Immature natural killer cell (primary cell): ENCODE results near the gene SNX19. TPM values are rescaled to one million over a fixed set of nuclear protein-coding genes. Genes with fewer than 3 reads are reported as not detected.

Source experiments
- DNase-seq, 3 donors: peaks; one replicate each; pipeline ENCODE4 v3.0.0; 2022; ENCODE audit warnings: mixed read lengths in 1 of 3
- H3K27ac Mint-ChIP-seq, 6 donors: one replicate each; pipeline ENCODE4 v1.8.0; 2020; ENCODE audit warnings: mixed read lengths in 6 of 6, mild to moderate bottlenecking in 5 of 6, inconsistent platforms in 4 of 6, moderate library complexity in 3 of 6
- H3K27me3 Mint-ChIP-seq, 3 donors: one replicate each; pipeline ENCODE4 v1.8.0; 2020 to 2021; ENCODE audit warnings: low read depth in 3 of 3, mild to moderate bottlenecking in 3 of 3, mixed read lengths in 3 of 3, moderate library complexity in 3 of 3, inconsistent platforms in 1 of 3
- H3K36me3 Mint-ChIP-seq, 3 donors: one replicate each; pipeline ENCODE4 v1.8.0; 2020; ENCODE audit warnings: mixed read lengths in 3 of 3, inconsistent platforms in 2 of 3, mild to moderate bottlenecking in 2 of 3
- H3K4me1 Mint-ChIP-seq, 2 donors: one replicate each; pipeline ENCODE4 v1.8.0; 2020; ENCODE audit warnings: inconsistent platforms in 2 of 2, mild to moderate bottlenecking in 2 of 2, mixed read lengths in 2 of 2, moderate library complexity in 1 of 2
- H3K4me3 Mint-ChIP-seq, 5 donors: one replicate each; pipeline ENCODE4 v1.8.0; 2020; ENCODE audit warnings: mild to moderate bottlenecking in 5 of 5, mixed read lengths in 5 of 5, inconsistent platforms in 3 of 5, moderate library complexity in 3 of 5
- H3K9me3 Mint-ChIP-seq, 6 donors: one replicate each; pipeline ENCODE4 v1.8.0; 2020; ENCODE audit warnings: mild to moderate bottlenecking in 6 of 6, mixed read lengths in 6 of 6, inconsistent platforms in 4 of 6, moderate library complexity in 3 of 6
- polyA plus RNA-seq, 3 donors: library from polyadenylated mRNA; unstranded; fragments of 300-500 nt; fragmentation: Illumina TruSeq; gene quantifications; one replicate each; pipeline ENCODE4 v1.2.3, GENCODE V29; 2021

The SNX19 gene
- polyA plus RNA-seq, 3 donors from 2014 or later: 9.5 to 29.5 (median 18.0) TPM

DNA sequence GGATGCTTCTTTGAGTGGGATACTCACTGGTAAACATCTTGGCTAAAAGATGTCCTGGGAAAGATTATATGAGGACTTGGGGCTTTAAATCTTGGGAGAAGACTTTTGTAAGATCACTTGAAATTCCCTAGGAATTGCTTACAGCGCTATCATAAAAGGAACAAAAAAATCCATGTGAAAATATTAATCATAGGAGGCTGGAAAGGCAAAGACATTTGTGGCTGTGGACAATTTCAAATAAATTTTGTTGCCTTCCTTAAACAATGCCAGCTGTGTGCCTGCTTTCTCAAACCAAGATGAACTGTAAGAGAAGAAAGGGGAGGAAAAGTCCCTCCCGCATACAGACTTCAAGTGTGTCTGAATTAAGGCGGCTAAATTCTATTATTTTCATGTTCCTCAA lies 75.6 kb downstream of the SNX19 start:
- Mint-ChIP-seq H3K4me1 (no peaks in the 10 kb centered on the region), H3K9me3 (peaks cover 1 to 26% (median 17%) of the 10 kb centered on the region in 6 donors), H3K36me3 (peaks cover 0 to 5% (median 0%) of the 10 kb centered on the region in 3 donors), H3K4me3 (no peak overlapping the region), H3K27me3 (peaks cover 7 to 20% (median 17%) of the 10 kb centered on the region in 3 donors), H3K27ac (no peak overlapping the region)
- no peak for DNase-seq

GRCh38 chr11:130839981-130840666 lies 76.2 kb downstream of the SNX19 start:
- no peak for DNase-seq
- peaks cover 0 to 5% (median 0%) of the 10 kb centered on the region in 3 donors for H3K36me3 Mint-ChIP-seq
- no peak overlapping the region for H3K27ac Mint-ChIP-seq
- peaks cover 7 to 19% (median 18%) of the 10 kb centered on the region in 3 donors for H3K27me3 Mint-ChIP-seq
- no peaks in the 10 kb centered on the region for H3K4me1 Mint-ChIP-seq
- H3K9me3 Mint-ChIP-seq: peaks cover 1 to 26% (median 17%) of the 10 kb centered on the region in 6 donors
- H3K4me3 Mint-ChIP-seq: no peak overlapping the region

GRCh38 chr11:130837194-130837593 lies 79.1 kb downstream of the SNX19 start:
- Mint-ChIP-seq H3K27ac (no peak overlapping the region), H3K4me3 (no peak overlapping the region), H3K4me1 (no peaks in the 10 kb centered on the region), H3K36me3 (peaks cover 0 to 5% (median 0%) of the 10 kb centered on the region in 3 donors), H3K9me3 (peaks cover 1 to 26% (median 16%) of the 10 kb centered on the region in 6 donors), H3K27me3 (peaks cover 7 to 15% (median 14%) of the 10 kb centered on the region in 3 donors)
- no peak for DNase-seq

- Mint-ChIP-seq H3K27me3 (peaks cover 5 to 13% (median 12%) of the 10 kb centered on the region in 3 donors), H3K4me1 (no peaks in the 10 kb centered on the region), H3K9me3 (peaks cover 1 to 26% (median 16%) of the 10 kb centered on the region in 6 donors), H3K36me3 (peaks cover 0 to 5% (median 0%) of the 10 kb centered on the region in 3 donors), H3K4me3 (no peak overlapping the region), H3K27ac (no peak overlapping the region)
- no peak for DNase-seq
Measured at GRCh38 chr11:130834886-130835285, 81.4 kb downstream of the SNX19 start.

DNA sequence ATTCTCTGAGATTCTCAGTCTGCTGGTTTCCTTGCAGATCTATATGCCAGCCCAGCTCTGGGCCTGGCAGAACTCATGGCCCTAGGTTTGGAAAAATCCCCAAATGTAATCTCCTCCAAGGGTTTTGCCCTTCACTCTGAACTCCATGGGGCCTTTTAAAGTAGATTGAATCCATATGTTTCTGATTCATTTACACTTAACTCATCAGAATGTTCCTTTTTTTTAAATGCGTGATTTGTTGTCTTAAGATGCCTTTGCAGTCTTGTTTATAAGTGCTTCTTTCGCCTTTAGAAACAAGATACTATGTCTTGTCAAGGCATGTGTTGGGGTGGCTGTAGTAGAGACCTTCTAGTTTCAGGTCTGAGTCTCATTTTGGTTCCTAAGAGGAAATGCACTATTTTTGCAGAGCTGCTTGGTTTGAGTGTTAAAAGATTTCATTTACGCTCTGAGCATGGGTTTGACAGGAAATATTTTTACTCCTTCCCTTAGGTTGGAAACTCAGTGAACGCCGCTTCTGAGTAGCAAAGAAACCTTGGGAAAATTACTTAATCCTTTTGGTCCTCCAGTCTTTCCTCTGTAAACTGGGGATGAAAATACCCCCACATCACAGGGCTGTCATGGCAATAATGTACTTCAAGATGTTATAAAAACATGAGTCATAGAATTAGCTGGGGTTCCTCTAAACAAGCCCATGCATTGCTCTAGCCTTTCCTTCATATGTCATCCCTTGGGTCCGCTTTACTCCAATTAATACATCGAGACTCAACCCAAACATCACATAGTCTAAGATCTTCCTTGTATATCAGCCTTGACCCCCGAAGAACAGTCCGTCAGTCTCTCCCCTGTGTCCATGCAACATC lies 83.5 kb downstream of the SNX19 start:
- DNase-seq: no peak
- Mint-ChIP-seq H3K4me1 (no peaks in the 10 kb centered on the region), H3K36me3 (peaks cover 0 to 5% (median 0%) of the 10 kb centered on the region in 3 donors), H3K4me3 (no peak overlapping the region), H3K27me3 (peaks cover 0 to 12% (median 6%) of the 10 kb centered on the region in 3 donors), H3K27ac (no peak overlapping the region), H3K9me3 (peaks cover 1 to 15% (median 11%) of the 10 kb centered on the region in 6 donors)

- H3K27me3 Mint-ChIP-seq: peaks cover 0 to 9% (median 5%) of the 10 kb centered on the region in 3 donors
- no peak overlapping the region for H3K4me3 Mint-ChIP-seq
- H3K9me3 Mint-ChIP-seq: peaks cover 1 to 7% (median 5%) of the 10 kb centered on the region in 6 donors
- peaks cover 0 to 1% (median 0%) of the 10 kb centered on the region in 3 donors for H3K36me3 Mint-ChIP-seq
- no peak overlapping the region for H3K27ac Mint-ChIP-seq
- H3K4me1 Mint-ChIP-seq: no peaks in the 10 kb centered on the region
- no peak for DNase-seq
Measured at GRCh38 chr11:130831976-130832375, 84.3 kb downstream of the SNX19 start.

GRCh38 chr11:130831506-130831905 lies 84.8 kb downstream of the SNX19 start:
- Mint-ChIP-seq H3K27me3 (peaks cover 0 to 4% (median 4%) of the 10 kb centered on the region in 3 donors), H3K9me3 (peaks cover 0 to 2% (median under 1%) of the 10 kb centered on the region in 6 donors)

GRCh38 chr11:130830566-130830965 lies 85.7 kb downstream of the SNX19 start:
- Mint-ChIP-seq H3K36me3 (no peaks in the 10 kb centered on the region), H3K27me3 (peaks cover 0 to 3% (median 2%) of the 10 kb centered on the region in 3 donors), H3K4me3 (no peak overlapping the region), H3K4me1 (no peaks in the 10 kb centered on the region), H3K9me3 (no peaks in the 10 kb centered on the region), H3K27ac (no peak overlapping the region)
- DNase-seq: no peak

More at GRCh38 chr11:130831506-130831905, 84.8 kb downstream of the SNX19 start:
- H3K4me1 Mint-ChIP-seq: no peaks in the 10 kb centered on the region
- no peak overlapping the region for H3K4me3 Mint-ChIP-seq
- no peak for DNase-seq
- no peak overlapping the region for H3K27ac Mint-ChIP-seq
- H3K36me3 Mint-ChIP-seq: no peaks in the 10 kb centered on the region

DNA sequence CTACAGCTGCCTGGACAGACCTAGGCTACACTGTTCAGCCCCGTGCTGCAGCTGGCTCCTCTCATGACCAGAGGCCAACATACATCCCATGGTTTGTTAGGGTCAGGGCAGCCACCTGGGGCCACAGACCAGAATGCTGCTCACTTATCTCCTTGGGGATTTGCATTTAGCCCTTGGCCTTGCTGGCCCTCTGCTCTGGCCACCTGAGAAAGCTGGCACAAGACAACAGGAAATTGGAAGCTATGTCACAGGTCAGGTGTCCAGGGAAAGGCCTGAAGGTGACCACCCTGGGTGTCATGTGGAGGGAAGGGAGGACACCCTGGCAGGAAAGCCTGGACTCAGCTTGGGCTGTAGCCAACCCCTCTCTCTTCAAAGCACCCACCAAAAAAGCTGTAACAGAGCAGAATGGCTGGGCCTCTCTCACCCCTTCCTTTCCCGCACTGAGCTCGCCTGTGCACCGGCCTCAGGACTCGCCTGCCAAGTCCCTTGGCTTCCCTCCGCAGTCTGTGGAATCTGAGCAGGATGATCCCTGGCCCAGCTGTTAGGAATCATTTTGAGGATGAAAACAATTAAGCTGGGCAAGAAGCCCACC lies 86.3 kb downstream of the SNX19 start:
- H3K36me3 Mint-ChIP-seq: no peaks in the 10 kb centered on the region
- no peaks in the 10 kb centered on the region for H3K4me1 Mint-ChIP-seq
- DNase-seq: no peak
- no peak overlapping the region for H3K4me3 Mint-ChIP-seq
- H3K27ac Mint-ChIP-seq: no peak overlapping the region
- H3K27me3 Mint-ChIP-seq: peaks cover 2 to 3% (median 3%) of the 10 kb centered on the region in 3 donors
- no peaks in the 10 kb centered on the region for H3K9me3 Mint-ChIP-seq

DNA sequence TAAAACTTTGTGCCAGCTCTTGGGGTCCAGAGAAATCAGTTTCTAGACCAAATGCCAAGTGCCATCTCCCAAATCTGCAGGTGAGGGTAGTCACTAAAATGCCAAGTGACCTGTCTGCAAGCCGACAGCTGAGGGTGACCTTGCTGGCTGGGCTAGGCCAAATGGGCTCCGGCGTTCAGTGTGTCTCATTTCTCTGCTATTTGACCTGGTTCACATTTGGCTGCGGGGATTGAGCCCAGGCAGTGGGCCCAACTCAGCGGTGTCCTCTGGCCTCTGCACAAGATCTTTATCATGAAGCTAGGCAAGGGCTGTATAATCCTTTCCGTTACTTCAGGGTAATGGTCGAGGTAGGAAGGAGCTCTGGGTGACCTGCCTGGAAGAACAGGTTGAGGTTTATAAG lies 87.5 kb downstream of the SNX19 start:
- Mint-ChIP-seq H3K36me3 (no peaks in the 10 kb centered on the region), H3K9me3 (no peaks in the 10 kb centered on the region), H3K4me3 (no peak overlapping the region), H3K27me3 (peaks cover 0 to 3% (median 2%) of the 10 kb centered on the region in 3 donors), H3K4me1 (no peaks in the 10 kb centered on the region), H3K27ac (no peak overlapping the region)
- no peak for DNase-seq

GRCh38 chr11:130827451-130828377 lies 88.6 kb downstream of the SNX19 start:
- no peaks in the 10 kb centered on the region for H3K36me3 Mint-ChIP-seq
- H3K4me3 Mint-ChIP-seq: no peak overlapping the region
- no peak overlapping the region for H3K27ac Mint-ChIP-seq
- peaks cover 0 to 3% (median 2%) of the 10 kb centered on the region in 3 donors for H3K27me3 Mint-ChIP-seq
- H3K9me3 Mint-ChIP-seq: no peaks in the 10 kb centered on the region
- DNase-seq: peak in 2 of 3 donors; percentile 7 to 16
- no peaks in the 10 kb centered on the region for H3K4me1 Mint-ChIP-seq

DNA sequence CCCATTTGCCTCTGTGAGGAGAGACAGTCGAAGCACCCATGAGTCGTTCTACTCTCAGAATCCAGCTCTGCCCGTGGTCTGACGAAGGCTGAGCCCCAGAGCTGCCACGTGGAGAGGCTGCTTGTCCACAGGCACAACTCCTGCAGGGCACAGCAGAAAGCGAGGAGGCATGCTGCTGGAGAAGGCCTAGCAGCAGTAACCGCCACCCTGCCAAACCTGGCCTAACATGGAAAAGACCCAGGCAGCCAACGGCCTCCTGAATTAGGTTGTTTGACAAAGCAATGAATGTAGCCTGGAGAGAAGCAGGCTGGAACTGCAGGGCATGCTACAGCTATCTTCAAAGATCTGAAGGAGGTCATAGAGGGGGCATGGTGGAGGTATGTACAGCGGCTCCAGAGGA lies 89.7 kb downstream of the SNX19 start:
- Mint-ChIP-seq H3K4me1 (no peaks in the 10 kb centered on the region), H3K27me3 (peaks cover 0 to 4% (median 2%) of the 10 kb centered on the region in 3 donors), H3K9me3 (no peaks in the 10 kb centered on the region), H3K27ac (no peak overlapping the region), H3K36me3 (no peaks in the 10 kb centered on the region), H3K4me3 (no peak overlapping the region)
- DNase-seq: no peak

- no peak for DNase-seq
- Mint-ChIP-seq H3K36me3 (no peaks in the 10 kb centered on the region), H3K9me3 (no peaks in the 10 kb centered on the region), H3K27me3 (peaks cover 0 to 4% (median 2%) of the 10 kb centered on the region in 3 donors), H3K4me3 (no peak overlapping the region), H3K27ac (no peak overlapping the region), H3K4me1 (no peaks in the 10 kb centered on the region)
Measured at GRCh38 chr11:130825983-130826382, 90.3 kb downstream of the SNX19 start.
